Neural cell (in vitro differentiated cells): ENCODE measurements around the gene CLEC4M.

ENCODE experiments used
- CTCF ChIP-seq: fragments of 450-650 bp; IDR thresholded peaks from 2 replicates; pipeline ENCODE4 v1.5.1; 2014; ENCODE audit warnings: antibody characterized with exemption, mild to moderate bottlenecking, moderate library complexity; ENCODE audit not compliant: poor library complexity, severe bottlenecking
- EZH2 ChIP-seq: fragments of 200-600, 300-800 bp; shearing (Covaris generic), sonication (generic); IDR thresholded peaks from 2 replicates; pipeline ENCODE4 v1.6.1; 2014; ENCODE audit warnings: antibody characterized with exemption, low read length, borderline replicate concordance, mild to moderate bottlenecking; ENCODE audit not compliant: insufficient read depth, poor library complexity, severe bottlenecking
- MXI1 ChIP-seq: fragments of 450-650 bp; conservative IDR thresholded peaks from 2 replicates; pipeline ENCODE4 v1.6.1; 2014; ENCODE audit warnings: antibody characterized with exemption, mild to moderate bottlenecking; ENCODE audit not compliant: poor library complexity, severe bottlenecking
- POLR2AphosphoS5 ChIP-seq: IDR thresholded peaks from 2 replicates; pipeline ENCODE4 v1.6.1; 2012
- TAF1 ChIP-seq: IDR thresholded peaks from 2 replicates; pipeline ENCODE4 v1.6.1; 2012; ENCODE audit warnings: low read depth

DNA sequence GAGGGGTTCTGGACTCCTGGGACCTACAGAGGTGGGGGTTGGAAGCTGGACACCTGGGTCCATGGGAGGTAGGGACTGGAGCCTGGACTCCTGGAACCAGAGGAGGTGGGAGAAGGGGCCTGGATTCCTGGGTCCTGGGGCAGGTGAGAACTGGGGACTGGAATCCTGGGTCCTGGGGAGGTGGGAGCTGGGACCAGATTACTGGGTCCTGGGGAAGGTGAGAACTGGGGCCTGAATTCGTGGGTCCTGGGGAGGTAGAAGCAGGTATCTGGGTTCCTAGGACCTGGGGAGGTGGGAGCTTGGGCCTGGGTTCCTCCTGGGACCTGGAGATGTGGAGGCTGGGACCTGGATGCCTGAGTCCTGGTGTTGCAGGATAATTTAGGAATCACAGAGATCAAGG lies 653 bp downstream of the CLEC4M start:
- TF ChIP-seq POLR2AphosphoS5, result no peak
- no peak for TF ChIP-seq EZH2
- TF ChIP-seq CTCF, result no peak
- no peak for TF ChIP-seq TAF1
- TF ChIP-seq MXI1, result no peak
